K562 (cell line): ENCODE results near the gene CHMP2A. TPM values are rescaled to one million over a fixed set of nuclear protein-coding genes. Genes with fewer than 3 reads are reported as not detected.

ENCODE experiments used
- HDGF ChIP-seq: fragments of 450-650 bp; IDR thresholded peaks from 2 replicates; pipeline ENCODE4 v1.6.1; 2016
- KAT2B ChIP-seq: IDR thresholded peaks from one replicate; pipeline ENCODE4 v1.6.1; 2012; ENCODE audit warnings: low read depth, mild to moderate bottlenecking, control low read depth, inconsistent platforms, low read length, moderate library complexity
- NCOR1 ChIP-seq: fragments of 450-650 bp; IDR thresholded peaks from 2 replicates; pipeline ENCODE4 v1.6.1; 2016; ENCODE audit warnings: mild to moderate bottlenecking, moderate library complexity
- NR1H2 ChIP-seq: sonication (generic); formaldehyde crosslinking; IDR thresholded peaks from 2 replicates; pipeline ENCODE4 v1.4.0; 2020; ENCODE audit warnings: mild to moderate bottlenecking, missing genetic modification reagents
- PCBP1 ChIP-seq: fragments of 200-400 bp; formaldehyde crosslinking; IDR thresholded peaks from 2 replicates; pipeline ENCODE4 v1.6.1; 2018; ENCODE audit warnings: mild to moderate bottlenecking, low read depth, low read length; ENCODE audit not compliant: poor library complexity, severe bottlenecking
- SMARCB1 ChIP-seq: IDR thresholded peaks from 2 replicates; pipeline ENCODE4 v1.6.1; 2011; ENCODE audit warnings: improper control_type of control experiment, low read depth; ENCODE audit not compliant: insufficient read length
- SRSF7 ChIP-seq: fragments of 200-400 bp; formaldehyde crosslinking; optimal IDR thresholded peaks from 2 replicates; pipeline ENCODE3; 2017; ENCODE audit warnings: mild to moderate bottlenecking, low read depth, low read length
- USF1 ChIP-seq: sonication (generic); formaldehyde crosslinking; IDR thresholded peaks from 2 replicates; pipeline ENCODE4 v1.9.0; 2022; ENCODE audit warnings: mild to moderate bottlenecking, missing genetic modification reagents
- ZNF184 ChIP-seq: sonication (generic); formaldehyde crosslinking; IDR thresholded peaks from 2 replicates; pipeline ENCODE4 v1.5.0; 2020; ENCODE audit warnings: missing genetic modification reagents
- ZNF280B ChIP-seq: fragments of 250-450 bp; sonication (Bioruptor Pico); IDR thresholded peaks from 2 replicates; pipeline ENCODE4 v1.5.1; 2021; ENCODE audit warnings: mild to moderate bottlenecking
- ZNF354B ChIP-seq: fragments of 250-450 bp; sonication (Bioruptor Pico); IDR thresholded peaks from 2 replicates; pipeline ENCODE4 v1.4.0; 2020
- polyA plus RNA-seq, 8 experiments: library from polyadenylated mRNA; depleted of rRNA in 4 of 8; stranded (reverse) in 5 of 8; unstranded in 3 of 8; fragments of >200 nt; fragmentation: Nextera tagmentation in 2 of 8; fragmentation: Illumina TruSeq in 1 of 8; extraction: Ambion mirVana in 2 of 8; extraction: Trizol in 1 of 8; gene quantifications; 2 replicates each; pipeline versions ENCODE4 v1.2.1 to v1.2.3, GENCODE V29; 2011 to 2014; ENCODE audit warnings: inconsistent platforms in 1 of 8, missing spikeins in 1 of 8
- total RNA-seq, 7 experiments: library from RNA; depleted of rRNA in 6 of 7; stranded (reverse); fragments of >200 nt in 6 of 7; fragmentation: Illumina TruSeq in 2 of 7; extraction: Trizol in 2 of 7; gene quantifications; 2 replicates each; pipeline versions ENCODE4 v1.2.1 to v1.2.3, GENCODE V29; 2011 to 2021; ENCODE audit warnings: low replicate concordance in 1 of 7

The CHMP2A gene
- total and polyA plus RNA-seq, 9 of the 15 experiments (the other 6 are each of a cell fraction or from before 2014, with no cell fraction given) = 57.6 to 159 (median 87.2) TPM

- TF ChIP-seq NR1H2 (CRISPR knock-in tag) (no peak), ZNF354B (no peak), PCBP1 (peak; percentile 74), USF1 (CRISPR knock-in tag) (0 out of 2 replicates have a peak, but pooled peaks have one; percentile 22), NCOR1 (0 out of 2 replicates have a peak, but pooled peaks have one; percentile 18), HDGF (peak; percentile 97), ZNF280B (no peak), ZNF184 (CRISPR knock-in tag) (no peak), SMARCB1 (no peak), KAT2B (no peak), SRSF7 (no peak)
Observed at GRCh38 chr19:58585442-58586132, 30.7 kb upstream of the CHMP2A start (continued).
